DMS79 treated with DMSO at 0.1 percent for 48 hours (cell line): ENCODE measurements around the gene COQ4.

Source experiments
- DNase-seq: peaks from one replicate; lab custom pipeline; 2025; lab: John Stamatoyannopoulos, UW

Gene COQ4

GRCh38 chr9:128340691-128341434 is 18.2 kb downstream of the COQ4 start:
- DNase-seq: no peak

DNA sequence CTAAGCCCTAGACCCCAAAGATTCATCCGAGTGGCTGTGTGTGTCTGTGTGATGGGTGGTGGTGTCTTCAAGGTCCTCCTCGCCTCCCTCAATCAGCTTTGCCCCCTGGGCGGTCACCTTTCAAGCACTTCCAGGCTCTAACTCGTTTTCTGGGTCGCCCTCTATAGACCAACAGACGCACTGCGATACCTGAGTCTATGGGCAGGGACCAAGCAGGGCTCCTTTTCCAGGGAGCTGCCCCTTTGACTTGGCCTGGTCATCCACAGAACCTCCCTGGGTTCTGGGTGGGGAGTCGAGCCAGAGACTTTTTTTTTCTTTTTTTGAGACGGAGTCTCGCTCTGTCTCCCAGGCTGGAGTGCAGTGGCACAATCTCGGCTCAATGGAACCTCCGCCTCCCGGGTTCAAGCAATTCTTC is 18.8 kb downstream of the COQ4 start:
- peak; percentile 69 for DNase-seq

GRCh38 chr9:128342971-128343680 is 20.5 kb downstream of the COQ4 start:
- no peak for DNase-seq

DNA sequence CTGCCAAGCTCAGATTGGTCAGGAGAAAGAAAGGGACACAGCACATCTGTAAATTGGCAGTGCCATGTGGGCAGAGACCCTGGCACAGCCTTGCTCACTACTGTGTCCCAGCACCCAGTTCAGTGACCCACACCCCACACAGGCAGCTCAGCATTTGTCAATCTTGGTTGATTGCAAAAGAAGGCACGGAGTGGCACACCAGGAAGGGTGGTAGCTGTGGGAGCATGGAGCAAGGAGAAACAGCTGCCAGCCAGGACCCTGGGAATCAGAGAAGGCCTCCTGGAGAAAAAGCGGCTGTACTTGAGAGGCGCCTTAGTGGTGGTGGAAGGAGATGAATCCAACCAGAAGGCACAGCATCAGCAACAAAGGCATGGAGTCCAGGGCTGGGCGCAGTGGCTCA is 21.2 kb downstream of the COQ4 start:
- DNase-seq: no peak

GRCh38 chr9:128344931-128345605 is 22.4 kb downstream of the COQ4 start:
- DNase-seq: no peak

DNA sequence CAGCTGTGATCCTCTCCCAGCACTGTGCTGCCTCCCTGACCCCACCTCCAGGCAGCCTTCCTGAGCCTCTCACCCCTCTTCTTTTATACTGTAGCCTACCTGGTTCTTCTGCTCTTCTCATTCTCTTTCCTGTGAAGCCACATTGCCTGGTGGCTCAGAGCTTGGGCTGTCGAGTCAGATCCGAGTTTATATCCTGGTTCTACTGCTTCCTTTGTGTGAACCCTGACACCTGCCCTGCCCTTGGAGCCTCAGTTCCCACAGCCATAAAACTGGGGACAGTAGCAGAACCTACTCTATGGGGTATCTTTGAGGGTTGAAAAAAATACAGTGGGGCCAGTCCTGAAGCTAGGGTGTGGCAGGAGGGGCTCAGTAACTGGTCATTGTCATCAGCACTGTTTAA is 26.5 kb downstream of the COQ4 start:
- no peak for DNase-seq

DNA sequence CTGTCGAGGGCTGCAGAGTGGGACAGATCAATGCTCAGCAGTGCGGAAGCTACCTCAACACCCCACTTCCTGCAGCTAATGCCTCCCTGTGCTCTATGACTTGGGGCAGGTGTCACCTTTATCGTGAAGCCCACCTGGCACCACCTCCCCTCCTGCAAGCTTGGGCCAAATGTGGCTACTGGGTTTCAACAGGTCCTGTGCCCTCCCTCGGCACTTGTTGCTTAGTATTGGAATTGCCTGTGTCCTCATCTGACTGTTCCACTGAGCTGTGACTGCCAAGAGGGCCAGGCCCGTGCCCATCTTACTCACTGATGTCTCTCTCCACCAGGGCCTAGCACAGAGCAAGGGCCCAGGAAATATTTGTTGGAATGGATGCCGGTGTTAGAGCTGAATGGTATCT is 27.1 kb downstream of the COQ4 start:
- DNase-seq: no peak

DNA sequence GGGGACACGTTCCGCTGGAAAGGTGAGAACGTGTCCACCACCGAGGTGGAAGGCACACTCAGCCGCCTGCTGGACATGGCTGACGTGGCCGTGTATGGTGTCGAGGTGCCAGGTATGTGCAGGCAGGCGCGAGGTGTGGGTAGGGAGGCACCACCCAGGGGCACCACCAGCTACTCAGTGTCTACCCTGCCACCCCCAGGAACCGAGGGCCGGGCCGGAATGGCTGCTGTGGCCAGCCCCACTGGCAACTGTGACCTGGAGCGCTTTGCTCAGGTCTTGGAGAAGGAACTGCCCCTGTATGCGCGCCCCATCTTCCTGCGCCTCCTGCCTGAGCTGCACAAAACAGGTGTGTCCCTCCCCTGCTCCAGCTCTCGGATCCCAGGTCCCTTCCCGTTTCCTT is 32.8 kb downstream of the COQ4 start:
- no peak for DNase-seq

GRCh38 chr9:128358090-128358489 is 35.5 kb downstream of the COQ4 start:
- DNase-seq: no peak

DNA sequence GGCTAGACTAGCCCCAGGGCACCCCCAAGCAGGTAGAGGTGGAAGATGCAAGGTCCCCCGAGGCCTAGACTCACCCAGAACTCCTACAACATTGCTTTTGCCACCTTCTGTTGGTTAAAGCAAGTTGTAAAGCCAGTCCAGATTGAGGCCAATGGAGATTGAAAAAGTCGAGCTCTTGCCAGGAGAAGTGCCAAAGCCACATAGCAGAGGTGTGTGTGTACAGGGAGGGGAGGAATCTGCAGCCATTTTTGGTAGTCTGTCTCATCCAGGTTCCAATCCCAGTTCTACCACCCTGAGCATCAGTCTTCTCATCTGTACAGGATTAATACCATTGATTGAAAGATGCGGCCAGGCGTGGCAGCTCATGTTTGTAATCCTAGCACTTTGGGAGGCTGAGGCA is 36.2 kb downstream of the COQ4 start:
- DNase-seq: no peak

GRCh38 chr9:128360826-128361225 is 38.2 kb downstream of the COQ4 start:
- no peak for DNase-seq

- no peak for DNase-seq
These were observed 38.8 kb downstream of the COQ4 start for GRCh38 chr9:128361296-128361985.

DNA sequence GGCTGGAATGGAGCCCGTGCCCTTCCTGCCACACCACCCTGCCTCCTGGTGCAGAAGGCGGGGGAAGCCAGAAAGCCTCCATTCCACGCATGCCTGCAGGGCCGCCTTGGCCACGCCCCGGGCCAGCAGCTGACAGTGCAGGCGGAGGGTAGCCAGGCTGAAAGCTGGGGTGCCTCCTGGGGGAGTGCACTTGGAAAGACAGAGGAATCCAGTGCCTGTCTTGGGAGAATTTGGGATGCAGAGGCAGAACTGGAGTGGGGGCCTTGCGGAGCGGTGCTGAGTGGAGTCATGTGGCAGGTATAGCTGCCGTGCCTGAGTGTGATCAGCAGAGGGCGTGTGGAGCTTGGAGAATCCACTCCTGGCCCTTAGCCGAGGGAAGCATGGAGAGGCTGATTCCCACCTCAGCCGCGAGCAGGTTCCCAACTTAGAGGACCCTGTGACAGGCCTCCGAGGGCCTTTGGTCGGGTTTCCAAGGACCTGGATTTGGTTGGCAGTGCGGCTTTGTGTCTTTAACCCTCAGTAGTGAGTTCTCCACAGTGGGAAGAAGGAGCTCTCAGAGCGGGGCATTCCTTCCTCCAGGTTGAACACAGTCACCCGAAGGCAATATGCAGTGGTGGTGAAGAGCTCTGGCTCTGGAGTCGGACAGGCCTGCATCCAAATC is 39.5 kb downstream of the COQ4 start:
- DNase-seq: peak; percentile 84

DNA sequence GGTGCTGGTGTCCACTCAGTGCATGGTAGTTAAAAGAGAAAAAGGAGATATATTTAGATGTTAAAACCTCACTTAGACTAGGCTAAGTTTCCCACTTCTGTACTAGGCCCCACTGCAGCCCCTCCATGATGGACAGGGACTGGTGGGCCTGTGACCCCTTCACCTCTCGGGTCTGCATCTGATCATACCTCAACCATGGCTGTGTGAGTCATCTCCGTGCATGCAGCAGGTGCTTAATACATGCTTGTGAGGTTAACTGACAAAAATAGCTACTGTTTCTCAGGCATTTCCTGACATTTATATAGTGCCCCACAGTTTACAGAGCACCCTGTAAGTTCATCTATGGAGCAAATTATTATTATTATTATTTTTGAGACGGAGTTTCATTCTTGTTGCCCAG is 40.1 kb downstream of the COQ4 start:
- no peak for DNase-seq

DNA sequence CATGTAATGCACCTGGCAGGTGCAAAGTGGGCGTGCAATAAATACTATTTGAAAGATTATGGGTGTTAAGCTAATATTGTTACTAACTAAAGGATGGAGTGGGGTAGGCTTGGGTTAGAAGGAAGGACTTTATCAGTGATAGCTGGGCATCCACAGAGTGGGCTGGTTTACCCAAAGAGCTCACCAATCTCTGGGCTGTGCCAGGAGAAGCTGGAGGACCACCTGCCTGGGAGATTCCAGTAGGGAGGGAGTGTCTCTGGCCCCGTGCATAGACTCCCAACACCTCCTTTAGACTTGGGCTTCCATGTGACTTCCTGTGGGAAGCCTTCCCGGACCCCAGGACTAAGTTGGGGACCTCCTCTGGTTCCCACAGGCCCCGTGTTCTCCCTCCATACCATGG is 42.9 kb downstream of the COQ4 start:
- no peak for DNase-seq

DNA sequence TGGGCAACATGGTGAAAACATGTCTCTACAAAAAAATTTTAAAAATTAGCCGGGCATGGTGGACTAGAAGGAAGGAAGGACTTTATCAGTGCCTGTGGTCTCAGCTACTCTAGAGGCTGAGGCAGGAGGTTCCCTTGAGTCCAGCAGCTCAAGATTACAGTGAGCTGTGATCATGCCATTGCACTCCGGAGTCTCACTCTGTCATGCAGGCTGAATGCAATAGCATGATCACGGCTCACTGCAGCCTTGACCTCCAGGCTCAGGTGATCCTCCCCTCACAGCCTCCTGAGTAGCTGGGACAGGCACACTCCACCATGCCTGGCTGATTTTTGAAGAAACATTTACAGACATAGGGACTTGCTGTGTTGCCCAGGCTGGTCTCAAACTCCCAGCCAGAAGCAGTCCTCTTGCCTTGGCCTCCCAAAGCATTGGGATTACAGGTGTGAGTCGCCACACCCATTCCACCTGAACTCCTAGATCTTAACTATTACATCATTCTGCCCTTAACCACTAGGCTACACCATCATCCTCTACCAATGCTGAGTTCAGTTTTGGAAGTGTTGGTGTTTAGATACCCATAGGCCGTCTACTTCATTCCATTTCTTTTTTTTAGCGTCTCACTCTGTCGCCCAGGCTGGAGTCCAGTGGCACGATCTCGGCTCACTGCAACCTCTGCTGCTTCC is 46.5 kb downstream of the COQ4 start:
- no peak for DNase-seq

- no peak for DNase-seq
These were observed 47.7 kb downstream of the COQ4 start for GRCh38 chr9:128370367-128370751.

DNA sequence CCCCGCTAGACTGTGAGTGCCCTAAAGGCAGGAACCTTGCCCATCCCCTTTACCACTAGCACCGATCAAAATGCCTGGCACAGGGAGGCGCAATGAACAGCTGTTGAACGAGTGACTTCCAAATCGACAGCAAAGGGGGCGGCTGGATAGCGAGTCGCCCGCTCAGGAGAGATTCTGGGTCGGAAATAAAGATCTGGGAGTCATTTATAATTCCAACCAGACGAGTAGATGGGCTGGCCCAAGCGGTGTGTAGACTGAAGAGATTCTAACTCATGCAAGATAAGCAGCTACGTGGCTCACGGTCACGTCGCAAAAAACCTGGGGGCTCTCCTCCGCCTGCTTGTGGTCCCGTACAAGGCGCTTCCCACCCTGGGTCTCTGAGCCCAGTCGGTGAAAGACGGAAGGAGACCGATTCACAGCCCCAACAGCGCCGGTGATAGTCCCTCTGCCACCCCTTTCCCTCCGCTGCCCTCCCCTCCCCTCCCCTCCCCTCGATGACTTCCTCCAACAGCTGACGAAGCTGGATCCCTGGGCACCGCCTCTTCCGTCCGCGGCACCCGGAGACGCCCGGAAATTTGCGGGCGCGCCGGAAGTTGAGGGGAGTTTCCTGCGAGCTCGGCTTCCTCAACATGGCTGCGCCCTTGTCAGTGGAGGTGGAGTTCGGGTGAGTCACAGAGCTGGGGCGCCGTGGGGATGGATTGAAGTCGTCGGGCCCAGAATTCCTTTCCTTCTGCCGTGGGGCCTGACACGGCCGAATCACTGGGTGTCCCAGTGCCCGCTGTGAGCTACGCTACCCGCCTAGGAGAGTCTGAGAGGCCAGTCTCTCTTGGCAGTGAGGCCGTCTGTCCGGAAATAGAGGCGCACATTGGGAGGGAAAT is 48.4 kb downstream of the COQ4 start, which contains the start of gene URM1:
TSS of gene URM1 (plus strand) at position 623 of the 878 bp plus-strand sequence. CDS start at position 630, 7 bp downstream.
- DNase-seq: peak; percentile 88

- DNase-seq: no peak
These were observed 49.0 kb downstream of the COQ4 start for GRCh38 chr9:128371630-128372117.

- no peak for DNase-seq
These were observed 49.6 kb downstream of the COQ4 start for GRCh38 chr9:128372188-128372641.
